K562 (cell line): ENCODE data around the gene PNPO. TPM values are rescaled to one million over a fixed set of nuclear protein-coding genes. Genes with fewer than 3 reads are reported as not detected.

Experiments
- CTCFL ChIP-seq: IDR thresholded peaks from 2 replicates; pipeline ENCODE4 v1.6.1; 2011; ENCODE audit warnings: borderline replicate concordance, low read depth, mild to moderate bottlenecking, moderate library complexity, low read length; ENCODE audit not compliant: insufficient read depth, poor library complexity, severe bottlenecking
- ETV1 ChIP-seq: fragments of 450-650 bp; conservative IDR thresholded peaks from 2 replicates; pipeline ENCODE4 v1.6.1; 2016; ENCODE audit warnings: missing genetic modification characterization, control low read depth, low read depth, missing compliant biosample characterization
- FOXM1 ChIP-seq, 2 experiments: fragments of 450-650 bp in 1 of 2; sonication (generic) in 1 of 2; formaldehyde crosslinking in 1 of 2; IDR thresholded peaks; 2 replicates each; pipeline versions ENCODE4 v1.6.1 to v1.9.0; 2017 to 2022; ENCODE audit warnings: low read depth in 2 of 2, mild to moderate bottlenecking in 2 of 2, missing genetic modification reagents in 1 of 2, moderate library complexity in 1 of 2
- HNRNPL ChIP-seq: fragments of 200-400 bp; formaldehyde crosslinking; IDR thresholded peaks from 2 replicates; pipeline ENCODE4 v1.6.1; 2017; ENCODE audit warnings: low read depth, mild to moderate bottlenecking, low read length
- L3MBTL2 ChIP-seq: fragments of 450-650 bp; IDR thresholded peaks from 2 replicates; pipeline ENCODE4 v1.6.1; 2016; ENCODE audit warnings: mild to moderate bottlenecking, moderate library complexity
- MAFG ChIP-seq: fragments of 450-650 bp; conservative IDR thresholded peaks from 2 replicates; pipeline ENCODE4 v1.6.1; 2016; ENCODE audit warnings: missing genetic modification characterization, missing compliant biosample characterization
- NCOR1 ChIP-seq: fragments of 450-650 bp; IDR thresholded peaks from 2 replicates; pipeline ENCODE4 v1.6.1; 2016; ENCODE audit warnings: mild to moderate bottlenecking, moderate library complexity
- RCOR1 ChIP-seq, 2 experiments: IDR thresholded peaks; 2 replicates each; pipeline ENCODE4 v1.6.1; 2012; ENCODE audit warnings: low read depth in 2 of 2, low read length in 2 of 2, borderline replicate concordance in 1 of 2, improper control_type of control experiment in 1 of 2
- SREBF2 ChIP-seq: sonication (generic); formaldehyde crosslinking; IDR thresholded peaks from 2 replicates; pipeline ENCODE4 v1.4.0; 2020; ENCODE audit warnings: mild to moderate bottlenecking, missing genetic modification reagents
- polyA plus RNA-seq, 8 experiments: library from polyadenylated mRNA; depleted of rRNA in 4 of 8; stranded (reverse) in 5 of 8; unstranded in 3 of 8; fragments of >200 nt; fragmentation: Nextera tagmentation in 2 of 8; fragmentation: Illumina TruSeq in 1 of 8; extraction: Ambion mirVana in 2 of 8; extraction: Trizol in 1 of 8; gene quantifications; 2 replicates each; pipeline versions ENCODE4 v1.2.1 to v1.2.3, GENCODE V29; 2011 to 2014; ENCODE audit warnings: inconsistent platforms in 1 of 8, missing spikeins in 1 of 8
- total RNA-seq, 7 experiments: library from RNA; depleted of rRNA in 6 of 7; stranded (reverse); fragments of >200 nt in 6 of 7; fragmentation: Illumina TruSeq in 2 of 7; extraction: Trizol in 2 of 7; gene quantifications; 2 replicates each; pipeline versions ENCODE4 v1.2.1 to v1.2.3, GENCODE V29; 2011 to 2021; ENCODE audit warnings: low replicate concordance in 1 of 7

The PNPO gene
- total and polyA plus RNA-seq, 9 of the 15 experiments (the other 6 are each of a cell fraction or from before 2014, with no cell fraction given), result 16.6 to 39.0 (median 27.4) TPM

GRCh38 chr17:47928415-47928814 lies 13.0 kb upstream of the PNPO start (continued):
- TF ChIP-seq MAFG (tag) (peak; percentile 80), FOXM1 (IDR thresholded peaks at IDR 0.05; ENCODE audit: low read depth) (no peak), FOXM1 (CRISPR knock-in tag; IDR thresholded peaks at IDR 0.05; ENCODE audit: low read depth) (no peak), CTCFL (no peak), SREBF2 (no peak), NCOR1 (peak; percentile 16; the same call in 1 of the 2 replicates), L3MBTL2 (no peak), HNRNPL (no peak), RCOR1 (IDR thresholded peaks at IDR 0.05; ENCODE audit: borderline replicate concordance in 1 of 2, low read depth in 2 of 2, low read length in 2 of 2) (peak in 1 of 2 experiments; percentile 94; a peak in 2 of 4 replicates), ETV1 (tag) (no peak)
- TF ChIP-seq, all 486 proteins: peak for 20
